D721Med (cell line): ENCODE measurements around the gene ETV3.

ENCODE experiments used
- DNase-seq: peaks from one replicate; pipeline ENCODE4 v3.0.0; 2011; ENCODE audit warnings: low spot score; ENCODE audit not compliant: insufficient read length
- FAIRE-seq: peaks from 2 replicates; lab custom pipeline; 2011; peaks lifted over from hg19 to GRCh38; lab: Jason Lieb, UNC
- TF ChIP-seq, protein P1 (sequence below): IDR thresholded peaks from 2 replicates; pipeline ENCODE4 v1.5.1; 2012; ENCODE audit warnings: mild to moderate bottlenecking, control low read depth; ENCODE audit not compliant: insufficient read depth; ENCODE audit errors: missing control alignments

ETV3 gene

DNA sequence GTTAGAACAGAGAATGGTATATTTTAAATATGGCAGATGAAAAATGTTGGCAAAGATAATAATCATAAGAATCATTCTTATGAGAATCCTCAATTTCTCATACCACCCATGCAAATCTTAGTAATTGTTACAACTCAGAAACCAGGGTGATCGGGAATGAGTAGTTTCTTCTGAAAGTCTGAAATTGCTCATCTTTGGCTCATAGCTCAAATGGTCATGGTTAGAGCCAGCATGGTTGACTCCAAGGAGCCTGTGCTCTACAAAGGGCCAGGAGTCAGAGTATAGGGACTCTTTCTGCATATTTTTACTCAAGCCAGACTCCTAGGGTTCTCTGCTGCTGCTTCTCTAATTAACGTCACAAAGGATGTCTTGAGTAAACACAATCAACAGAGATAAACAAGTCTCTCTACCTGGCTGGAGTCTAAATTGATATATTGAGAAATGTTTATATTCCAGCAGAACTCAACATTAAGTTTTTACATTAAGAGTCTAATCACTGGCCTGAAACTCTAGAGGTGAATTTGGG, 1.9 kb upstream of the ETV3 start:
- DNase-seq: no peak
- TF ChIP-seq, protein P1, sequence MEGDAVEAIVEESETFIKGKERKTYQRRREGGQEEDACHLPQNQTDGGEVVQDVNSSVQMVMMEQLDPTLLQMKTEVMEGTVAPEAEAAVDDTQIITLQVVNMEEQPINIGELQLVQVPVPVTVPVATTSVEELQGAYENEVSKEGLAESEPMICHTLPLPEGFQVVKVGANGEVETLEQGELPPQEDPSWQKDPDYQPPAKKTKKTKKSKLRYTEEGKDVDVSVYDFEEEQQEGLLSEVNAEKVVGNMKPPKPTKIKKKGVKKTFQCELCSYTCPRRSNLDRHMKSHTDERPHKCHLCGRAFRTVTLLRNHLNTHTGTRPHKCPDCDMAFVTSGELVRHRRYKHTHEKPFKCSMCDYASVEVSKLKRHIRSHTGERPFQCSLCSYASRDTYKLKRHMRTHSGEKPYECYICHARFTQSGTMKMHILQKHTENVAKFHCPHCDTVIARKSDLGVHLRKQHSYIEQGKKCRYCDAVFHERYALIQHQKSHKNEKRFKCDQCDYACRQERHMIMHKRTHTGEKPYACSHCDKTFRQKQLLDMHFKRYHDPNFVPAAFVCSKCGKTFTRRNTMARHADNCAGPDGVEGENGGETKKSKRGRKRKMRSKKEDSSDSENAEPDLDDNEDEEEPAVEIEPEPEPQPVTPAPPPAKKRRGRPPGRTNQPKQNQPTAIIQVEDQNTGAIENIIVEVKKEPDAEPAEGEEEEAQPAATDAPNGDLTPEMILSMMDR: no peak
- no peak for FAIRE-seq

DNA sequence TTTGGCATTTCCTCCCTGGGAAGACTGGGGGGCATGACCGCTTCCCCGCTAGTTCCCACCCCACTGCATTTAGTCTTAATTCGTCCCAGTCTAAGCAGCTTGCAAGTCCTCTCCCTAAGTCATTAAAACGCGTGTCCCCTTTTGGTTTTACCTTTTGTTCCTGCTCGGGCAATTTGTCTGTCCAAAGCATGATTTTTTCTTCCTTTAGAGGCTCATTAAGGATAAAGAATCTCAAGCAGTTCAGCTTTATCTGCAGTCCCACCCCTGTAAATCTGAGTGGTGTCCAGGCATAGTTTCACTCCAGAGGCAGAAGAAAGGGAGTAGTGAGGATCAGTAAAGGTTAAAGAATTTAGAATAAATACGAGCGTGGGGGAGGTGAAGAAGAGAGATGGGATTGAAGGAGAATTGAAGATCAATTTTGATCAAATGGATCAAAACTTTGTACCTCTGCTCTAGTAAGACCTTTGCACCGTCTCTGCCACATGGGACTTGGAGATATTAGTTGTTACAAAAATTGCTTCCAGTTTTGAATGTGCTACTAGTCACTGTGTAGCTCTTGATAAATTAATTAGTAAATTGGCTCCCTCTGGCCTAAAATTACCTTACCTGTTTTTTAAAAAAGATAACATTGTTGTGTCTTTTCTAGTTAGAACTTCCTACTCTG, 989 bp upstream of the ETV3 start:
- DNase-seq: no peak
- peak; percentile 79 for FAIRE-seq
- TF ChIP-seq, protein P1: no peak

DNA sequence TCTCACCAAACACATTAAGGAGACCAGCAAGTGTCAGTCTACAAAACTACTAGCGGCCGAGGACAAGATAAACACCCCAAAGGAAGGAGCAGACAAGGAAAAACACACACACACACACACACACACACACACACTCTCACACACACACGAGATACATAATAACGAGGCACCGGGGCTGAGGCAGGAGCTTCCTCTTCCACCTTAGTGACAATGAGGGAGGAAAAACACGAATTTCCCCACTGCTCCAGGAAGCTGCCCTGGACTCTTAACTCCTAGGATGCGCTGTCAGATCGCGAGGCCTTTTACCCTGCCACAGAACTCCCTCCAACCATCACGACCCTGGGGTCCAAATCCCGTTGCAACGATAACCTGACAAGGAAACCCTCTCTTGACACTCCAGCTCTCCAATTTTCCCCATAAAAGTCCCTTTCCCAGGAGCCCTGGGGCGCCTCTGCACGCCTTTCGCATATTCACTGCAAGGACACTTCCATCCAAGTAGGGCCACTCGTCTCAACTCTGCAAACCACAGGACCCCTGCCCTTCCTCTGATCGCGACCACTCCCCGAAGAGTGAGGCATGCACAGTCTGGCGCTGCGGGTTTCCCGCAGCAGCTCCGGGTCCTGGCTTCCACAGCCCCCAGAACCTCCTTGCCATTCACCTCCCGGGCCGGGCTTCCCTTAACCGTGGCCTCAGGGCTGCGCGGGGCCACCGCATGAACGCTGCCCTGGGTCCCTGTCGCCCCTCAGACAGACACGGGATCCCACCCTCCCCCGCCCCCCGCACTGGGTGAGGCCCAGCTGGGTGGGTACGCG, 581 bp downstream of the ETV3 start:
- TF ChIP-seq, protein P1: no peak
- DNase-seq (no peak), FAIRE-seq (no peak)

DNA sequence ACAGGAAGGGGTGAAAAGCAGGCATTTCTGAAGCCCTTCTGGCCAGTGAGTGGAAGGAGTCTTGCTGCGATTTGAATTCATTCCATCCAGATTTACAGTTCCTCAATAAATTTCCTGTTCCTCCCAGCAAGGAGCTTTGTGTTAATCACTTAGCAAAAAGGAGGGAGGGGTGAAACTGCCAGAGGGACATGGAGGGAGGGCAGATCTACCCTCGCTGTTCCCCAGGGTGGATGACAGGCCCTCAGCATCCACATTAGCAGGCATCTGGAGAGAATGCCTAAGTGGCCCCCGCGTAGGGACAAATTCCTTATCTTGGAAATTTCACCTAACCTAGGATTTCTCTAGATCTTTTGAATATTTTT, 1.2 kb downstream of the ETV3 start:
- DNase-seq (no peak), FAIRE-seq (no peak)
- TF ChIP-seq, protein P1: no peak

DNA sequence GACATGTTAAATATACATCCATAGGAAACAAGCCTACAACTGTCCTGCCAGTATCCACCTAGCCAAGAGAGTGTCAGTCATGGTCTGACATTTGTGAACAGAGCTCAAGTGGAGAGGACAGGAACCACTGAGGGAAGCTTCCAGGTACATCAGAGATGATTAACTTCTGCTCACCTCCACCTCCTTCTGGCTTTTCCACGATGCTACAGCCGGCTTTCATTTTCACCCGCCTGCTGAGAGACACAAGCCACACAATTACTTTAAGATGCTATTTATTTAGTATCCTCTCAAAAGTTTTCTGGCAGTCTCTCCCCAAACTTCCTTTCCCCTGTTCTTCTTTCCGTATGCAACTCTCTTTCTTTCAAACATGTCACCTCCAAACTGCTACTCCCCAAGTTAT, 2.1 kb downstream of the ETV3 start:
- no peak for DNase-seq
- TF ChIP-seq, protein P1: no peak
- no peak for FAIRE-seq

DNA sequence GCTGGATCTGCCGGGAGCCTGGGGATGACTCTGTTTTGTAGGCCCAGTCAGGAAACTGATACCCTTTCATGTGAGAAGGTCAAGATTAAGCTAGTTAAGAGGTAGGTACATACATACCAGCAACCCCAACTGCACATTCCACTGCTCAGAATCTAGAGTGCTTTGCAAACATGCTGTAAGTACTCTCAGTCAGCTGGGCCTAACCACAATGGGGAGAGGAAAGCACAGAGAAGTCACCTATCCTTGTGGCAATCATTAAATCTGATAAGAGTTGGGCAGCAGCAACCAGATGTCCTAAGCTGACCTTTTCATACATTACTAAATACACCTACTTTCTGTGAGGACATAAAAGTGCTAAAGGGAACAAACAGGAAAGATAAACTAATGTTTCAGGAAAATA, 2.5 kb downstream of the ETV3 start:
- DNase-seq: no peak

More for the DNA sequence above, 2.5 kb downstream of the ETV3 start:
- FAIRE-seq: no peak
- TF ChIP-seq, protein P1: no peak
